GM15510 (cell line): ENCODE data around the gene TBC1D17.
A peak's percentile ranks its signal among the peaks of the same experiment; 100 is the strongest.

ENCODE experiments used
- POLR2A ChIP-seq: IDR thresholded peaks from 3 replicates; pipeline ENCODE4 v1.6.1; 2011; ENCODE audit warnings: borderline replicate concordance; ENCODE audit not compliant: insufficient read length; ENCODE audit errors: extremely low read depth

Gene TBC1D17

GRCh38 chr19:49863935-49864320, 13.6 kb upstream of the TBC1D17 start:
- no peak for TF ChIP-seq POLR2A

GRCh38 chr19:49864890-49865289, 12.6 kb upstream of the TBC1D17 start:
- TF ChIP-seq POLR2A, result no peak

GRCh38 chr19:49866933-49867782, 10.3 kb upstream of the TBC1D17 start, which contains the start of gene PNKP:
Gene PNKP (minus strand): TSS chr19:49867576. CDS start chr19:49867204, 372 bp downstream.
- TF ChIP-seq POLR2A, result peak; percentile 88

- TF ChIP-seq POLR2A, result no peak
These were observed 8.5 kb upstream of the TBC1D17 start for GRCh38 chr19:49869009-49869483.

GRCh38 chr19:49869484-49870308, 7.8 kb upstream of the TBC1D17 start:
- peak; percentile 65 for TF ChIP-seq POLR2A

- no peak for TF ChIP-seq POLR2A
These were observed 7.1 kb upstream of the TBC1D17 start for GRCh38 chr19:49870309-49870901.

- TF ChIP-seq POLR2A, result no peak
These were observed 6.0 kb upstream of the TBC1D17 start for GRCh38 chr19:49871349-49871985.

GRCh38 chr19:49872245-49873128, 5.0 kb upstream of the TBC1D17 start:
- no peak for TF ChIP-seq POLR2A

GRCh38 chr19:49873129-49873521, 4.4 kb upstream of the TBC1D17 start:
- TF ChIP-seq POLR2A, result no peak

- no peak for TF ChIP-seq POLR2A
These were observed 3.7 kb upstream of the TBC1D17 start for GRCh38 chr19:49873834-49874233.

- no peak for TF ChIP-seq POLR2A
These were observed 2.9 kb upstream of the TBC1D17 start for GRCh38 chr19:49874503-49875157.

GRCh38 chr19:49875177-49875576, 2.3 kb upstream of the TBC1D17 start:
- no peak for TF ChIP-seq POLR2A

- TF ChIP-seq POLR2A, result peak; percentile 58
These were observed 1.6 kb upstream of the TBC1D17 start for GRCh38 chr19:49875857-49876421.
